ENCODE measurements around the gene CCR7. TPM values are rescaled to one million over a fixed set of nuclear protein-coding genes. Genes with fewer than 3 reads are reported as not detected.

Gene CCR7
- total and polyA plus RNA-seq, 8 donors: 0.07 to 0.82 (median 0.09) TPM; not detected in 3

- no peaks in the 10 kb centered on the region for H3K9me3 ChIP-seq
- H3K4me1 ChIP-seq: no peaks in the 10 kb centered on the region
- H3K27ac ChIP-seq: no peak overlapping the region
- H3K27me3 ChIP-seq: no peaks in the 10 kb centered on the region
- ATAC-seq (no peak), DNase-seq (no peak), FAIRE-seq (no peak)
- no peaks in the 10 kb centered on the region for H3K36me3 ChIP-seq
- intact Hi-C loops (cut with DNase I): no loop called here
- no peak for TF ChIP-seq CTCF (IDR thresholded peaks at IDR 0.05)
- H3K4me3 ChIP-seq: no peak overlapping the region
- 74 to 89% methylated on average over 5 of the region's 5 CpGs for WGBS, 2 donors
Observed at GRCh38 chr17:40522961-40523310, 42.3 kb downstream of the CCR7 start.

DNA sequence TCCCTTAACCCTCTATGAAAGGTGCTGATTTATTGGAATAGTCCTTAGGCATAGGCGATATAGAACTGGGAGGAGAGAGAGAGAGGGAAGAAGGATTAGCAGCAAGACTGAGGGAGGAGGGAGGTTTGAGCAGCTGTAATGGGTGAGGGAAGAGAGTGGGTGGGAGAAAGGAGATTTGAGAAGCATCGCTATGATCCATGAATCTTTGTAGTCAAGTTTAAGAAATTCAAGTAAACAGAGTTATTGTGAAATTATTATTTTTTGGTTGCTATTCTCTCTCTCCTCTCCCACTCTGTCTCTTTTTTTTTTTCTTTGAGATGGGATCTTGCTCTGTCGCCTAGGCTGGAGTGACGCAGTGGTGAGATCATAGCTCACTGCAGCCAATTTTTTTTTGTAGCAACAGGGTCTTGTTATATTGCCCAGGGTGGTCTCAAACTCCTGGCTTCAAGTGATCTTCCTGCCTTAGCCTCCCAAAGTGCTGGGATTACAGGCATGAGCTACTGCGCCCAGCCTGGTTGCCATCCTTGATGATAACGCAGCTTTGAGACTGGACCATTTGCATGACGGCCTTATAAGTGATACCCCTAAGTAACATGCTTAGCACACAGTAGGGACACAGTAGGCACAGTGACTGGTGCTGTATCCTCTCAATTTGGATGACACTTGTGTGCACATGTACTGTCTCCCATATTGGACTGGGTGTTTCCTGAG lies 42.9 kb downstream of the CCR7 start:
- no peaks in the 10 kb centered on the region for H3K4me1 ChIP-seq
- H3K4me3 ChIP-seq: no peak overlapping the region
- TF ChIP-seq CTCF (IDR thresholded peaks at IDR 0.05): no peak
- peak in 3 of 4 donors; percentile 39 to 56 (median 51) for ATAC-seq
- H3K27me3 ChIP-seq: no peaks in the 10 kb centered on the region
- no peak overlapping the region for H3K27ac ChIP-seq
- intact Hi-C loops (cut with DNase I): no loop called here
- no peak for FAIRE-seq
- DNase-seq: no peak
- no peaks in the 10 kb centered on the region for H3K9me3 ChIP-seq
- 82 to 88% methylated on average over 7 of the region's 7 CpGs for WGBS, 2 donors
- no peaks in the 10 kb centered on the region for H3K36me3 ChIP-seq

GRCh38 chr17:40520991-40521453 lies 44.2 kb downstream of the CCR7 start:
- DNase-seq (peak in 1 of 6 donors; percentile 45), ATAC-seq (no peak), FAIRE-seq (no peak)
- TF ChIP-seq CTCF (IDR thresholded peaks at IDR 0.05): no peak
- intact Hi-C loops (cut with DNase I): no loop called here
- no peak overlapping the region for H3K4me3 ChIP-seq
- 75 to 85% methylated on average over 14 of the region's 14 CpGs for WGBS, 2 donors
- H3K27ac ChIP-seq: no peak overlapping the region
- no peaks in the 10 kb centered on the region for H3K4me1 ChIP-seq
- no peaks in the 10 kb centered on the region for H3K27me3 ChIP-seq
- no peaks in the 10 kb centered on the region for H3K9me3 ChIP-seq
- H3K36me3 ChIP-seq: no peaks in the 10 kb centered on the region

DNA sequence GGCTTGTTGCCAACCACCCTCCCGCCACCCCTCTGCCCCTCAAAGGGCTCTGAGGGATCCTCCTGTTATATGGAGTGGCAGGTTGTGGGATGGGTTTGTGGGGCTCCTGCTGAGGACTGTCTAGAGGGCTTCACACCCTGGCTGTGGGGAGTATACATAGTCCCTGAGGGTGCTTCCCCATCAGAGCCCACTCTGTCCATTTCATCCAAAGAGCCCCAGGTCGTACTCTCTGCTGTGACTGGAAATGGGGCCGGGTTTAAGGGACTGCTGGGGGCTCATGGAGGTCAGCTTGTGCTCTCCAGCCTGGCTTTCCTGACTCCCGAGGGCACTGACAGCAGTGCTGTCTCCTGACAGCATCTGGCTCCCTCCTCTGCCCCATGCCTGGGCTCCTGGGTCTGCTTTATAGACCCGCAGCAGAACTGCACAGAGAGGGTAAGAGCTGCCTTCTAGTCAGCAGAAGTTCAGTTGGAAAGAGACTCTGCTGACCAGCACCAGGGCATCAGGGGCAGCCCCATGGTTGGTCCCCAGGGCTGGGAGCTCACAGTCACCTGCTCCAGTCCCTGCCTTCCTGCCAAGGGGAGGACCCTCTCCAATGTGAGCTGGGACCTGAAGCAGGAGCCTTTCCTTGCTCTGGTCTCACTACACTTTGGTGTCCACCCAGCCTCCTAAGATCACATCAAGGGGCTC lies 46.0 kb downstream of the CCR7 start:
- ATAC-seq (no peak), FAIRE-seq (no peak), DNase-seq (no peak)
- H3K36me3 ChIP-seq: no peaks in the 10 kb centered on the region
- no peaks in the 10 kb centered on the region for H3K9me3 ChIP-seq
- 74 to 76% methylated on average over 5 of the region's 5 CpGs for WGBS, 2 donors
- H3K27ac ChIP-seq: no peak overlapping the region
- no peak overlapping the region for H3K4me3 ChIP-seq
- H3K27me3 ChIP-seq: no peaks in the 10 kb centered on the region
- H3K4me1 ChIP-seq: no peaks in the 10 kb centered on the region
- TF ChIP-seq CTCF (IDR thresholded peaks at IDR 0.05): no peak
- intact Hi-C loops (cut with DNase I): no loop called here

Data from pancreas (tissue), 10 donors.